Vagina (tissue), 2 donors: ENCODE data around the gene NXPH4.

ENCODE experiments used
- CTCF ChIP-seq, 3 experiments: fragments of 450-650 bp in 2 of 3; fragments of 200-600 bp in 1 of 3; sonication (generic) in 1 of 3; IDR thresholded peaks; one replicate each; pipeline ENCODE4 v1.5.1; 2017 to 2019; ENCODE audit warnings: antibody characterized with exemption in 3 of 3, mild to moderate bottlenecking in 2 of 3, moderate library complexity in 2 of 3
- POLR2A ChIP-seq, 2 donors: fragments of 450-650 bp; IDR thresholded peaks; one replicate each; pipeline ENCODE4 v1.6.1; 2017; ENCODE audit warnings: antibody characterized with exemption in 2 of 2, mild to moderate bottlenecking in 2 of 2, moderate library complexity in 2 of 2
- POLR2AphosphoS5 ChIP-seq, 2 donors: sonication (generic); formaldehyde crosslinking; IDR thresholded peaks; one replicate each; pipeline ENCODE4 v1.9.0; 2017; ENCODE audit warnings: antibody characterized with exemption in 2 of 2, mild to moderate bottlenecking in 2 of 2, low read depth in 1 of 2; ENCODE audit not compliant: insufficient read depth in 1 of 2

GRCh38 chr12:57270966-57271470, 54.4 kb downstream of the NXPH4 start:
- TF ChIP-seq CTCF (IDR thresholded peaks at IDR 0.05) (no peak), POLR2AphosphoS5 (IDR thresholded peaks at IDR 0.05; ENCODE audit: insufficient read depth in 1 of 2, low read depth in 1 of 2) (no peak), POLR2A (IDR thresholded peaks at IDR 0.05) (no peak)
